K562 (cell line): Measurements from ENCODE around the gene LPIN3. TPM values are rescaled to one million over a fixed set of nuclear protein-coding genes. Genes with fewer than 3 reads are reported as not detected.

Experiments
- ATAC-seq: fragments of 200-7000 bp; cut with Tn5 transposase; 3 replicates; pipeline ENCODE4 v1.9.1; 2020; ENCODE audit warnings: moderate library complexity
- BruUV-seq: library from RNA; stranded (reverse); fragments of 400-500 nt; replicated peaks from 2 replicates; lab custom pipeline; 2021; lab: Mats Ljungman, UMichigan
- CTCF ChIA-PET: fragments of 300-600 bp; formaldehyde crosslinking; extraction: SDS; loops from one replicate; lab custom pipeline; 2021; ENCODE audit warnings: low intra/inter-chr PET ratio; lab: Yijun Ruan, JAX
- POLR2A ChIA-PET: fragments of 300-600, 350-650 bp; sonication (Branson Sonifier 250); formaldehyde crosslinking; extraction: SDS; loops from one replicate; lab custom pipeline; 2021; ENCODE audit warnings: antibody characterized with exemption, inconsistent platforms; lab: Yijun Ruan, JAX
- DNase-seq, 4 experiments: peaks; one replicate each; pipeline versions ENCODE4 v3.0.0 to v3.0.0-alpha.2; 2011 to 2018; ENCODE audit warnings: low spot score in 3 of 4, mixed read lengths in 3 of 4; ENCODE audit errors: extremely low read depth in 1 of 4
- FAIRE-seq: peaks from 2 replicates; lab custom pipeline; 2011; peaks lifted over from hg19 to GRCh38; lab: Jason Lieb, UNC
- H2AFZ ChIP-seq: 2 replicates; pipeline ENCODE4 v1.6.0; 2011; ENCODE audit warnings: low read depth, low read length, control low read depth, inconsistent platforms
- H3K27ac ChIP-seq: fragments of 200-600 bp; 3 replicates; pipeline ENCODE4 v1.8.0; 2011; ENCODE audit warnings: low read depth, mild to moderate bottlenecking, control low read depth, inconsistent platforms, low read length, moderate library complexity, mixed read lengths; ENCODE audit errors: extremely low read depth
- H3K27me3 ChIP-seq, 2 experiments: fragments of 300-600 bp in 1 of 2; 2 replicates in 1 of 2; 3 replicates in 1 of 2; pipeline versions ENCODE4 v1.6.0 to v1.8.0; 2011; ENCODE audit warnings: inconsistent platforms in 2 of 2, low read length in 2 of 2, mild to moderate bottlenecking in 1 of 2, mixed read lengths in 1 of 2, moderate library complexity in 1 of 2; ENCODE audit not compliant: control insufficient read depth in 2 of 2, insufficient read depth in 2 of 2
- H3K36me3 ChIP-seq: fragments of 300-600 bp; 3 replicates; pipeline ENCODE4 v1.8.0; 2011; ENCODE audit warnings: mild to moderate bottlenecking, low read length, inconsistent platforms; ENCODE audit not compliant: control insufficient read depth, insufficient read depth
- H3K4me1 ChIP-seq, 2 experiments: fragments of 200-600 bp in 1 of 2; replicated peaks in 1 of 2; 2 replicates in 1 of 2; 3 replicates in 1 of 2; pipeline versions ENCODE4 v1.5.1 to v1.8.0; 2011; ENCODE audit warnings: inconsistent platforms in 2 of 2, low read length in 2 of 2, mild to moderate bottlenecking in 1 of 2, mixed read lengths in 1 of 2, moderate library complexity in 1 of 2; ENCODE audit not compliant: control insufficient read depth in 2 of 2, insufficient read depth in 2 of 2
- H3K4me2 ChIP-seq: 2 replicates; pipeline ENCODE4 v1.6.1; 2011; ENCODE audit warnings: low read length, control low read depth, inconsistent platforms, mixed read lengths; ENCODE audit not compliant: insufficient read depth
- H3K4me3 ChIP-seq: fragments of 200-600 bp; sonication (generic), shearing (Covaris generic); 2 replicates; pipeline ENCODE4 v1.5.1; 2016; ENCODE audit warnings: control low read depth, inconsistent platforms
- H3K79me2 ChIP-seq: fragments of 200-600 bp; 3 replicates; pipeline ENCODE4 v1.8.0; 2011; ENCODE audit warnings: low read length, inconsistent platforms; ENCODE audit not compliant: control insufficient read depth, insufficient read depth
- H3K9ac ChIP-seq, 2 experiments: 2 replicates each; pipeline versions ENCODE4 v1.6.0 to v1.6.1; 2011; ENCODE audit warnings: low read depth in 2 of 2, low read length in 2 of 2, control low read depth in 1 of 2, inconsistent platforms in 1 of 2, mild to moderate bottlenecking in 1 of 2, mixed read lengths in 1 of 2; ENCODE audit not compliant: insufficient read depth in 1 of 2
- H3K9me1 ChIP-seq: one replicate; pipeline ENCODE4 v1.6.0; 2011; ENCODE audit warnings: inconsistent platforms, mild to moderate bottlenecking, low read length, moderate library complexity; ENCODE audit not compliant: control insufficient read depth, insufficient read depth
- H3K9me3 ChIP-seq: replicated peaks from 2 replicates; pipeline ENCODE4 v1.5.1; 2011; ENCODE audit warnings: low read depth, low read length, inconsistent platforms; ENCODE audit not compliant: control insufficient read depth, insufficient read depth
- H4K20me1 ChIP-seq: replicated peaks from 2 replicates; pipeline ENCODE4 v1.6.1; 2011; ENCODE audit warnings: low read length, inconsistent platforms, mixed read lengths; ENCODE audit not compliant: control insufficient read depth, insufficient read depth
- BHLHE40 ChIP-seq: IDR thresholded peaks from 2 replicates; pipeline ENCODE4 v1.6.1; 2011; ENCODE audit warnings: low read length, improper control_type of control experiment
- ESRRB ChIP-seq: fragments of 250-450 bp; sonication (Bioruptor Pico); IDR thresholded peaks from 2 replicates; pipeline ENCODE4 v1.5.0; 2020; ENCODE audit warnings: mild to moderate bottlenecking, moderate library complexity, borderline replicate concordance
- MXI1 ChIP-seq: IDR thresholded peaks from 2 replicates; pipeline ENCODE4 v1.6.1; 2011; ENCODE audit warnings: low read depth, mild to moderate bottlenecking, improper control_type of control experiment, low read length
- NUFIP1 ChIP-seq: fragments of 450-650 bp; IDR thresholded peaks from 2 replicates; pipeline ENCODE4 v1.6.1; 2018; ENCODE audit not compliant: partially characterized antibody
- PURB ChIP-seq: sonication (generic); formaldehyde crosslinking; IDR thresholded peaks from 2 replicates; pipeline ENCODE4 v1.9.0; 2021; ENCODE audit warnings: low read depth, mild to moderate bottlenecking, missing genetic modification reagents
- THRAP3 ChIP-seq: fragments of 450-650 bp; IDR thresholded peaks from 2 replicates; pipeline ENCODE4 v1.6.1; 2016; ENCODE audit warnings: mild to moderate bottlenecking, inconsistent platforms, borderline replicate concordance
- ZNF23 ChIP-seq: fragments of 250-450 bp; sonication (Bioruptor Pico); IDR thresholded peaks from 2 replicates; pipeline ENCODE4 v1.4.0; 2020; ENCODE audit warnings: mild to moderate bottlenecking
- WGBS: fragments of 100-300 bp; shearing (Covaris generic); methylation state at CpG from one replicate; pipeline ENCODE4 v1.1.6; 2016; ENCODE audit warnings: low coverage, mixed read lengths; ENCODE audit not compliant: insufficient coverage; ENCODE audit errors: missing lambda C conversion rate; 5-methylcytosine and 5-hydroxymethylcytosine counted together
- in situ Hi-C: fragments of 300-500 bp; cut with MboI; formaldehyde crosslinking; loops from 4 replicates; pipeline ENCODE4 v1.15.0; 2018; ENCODE audit warnings: inconsistent platforms, mixed read lengths
- intact Hi-C: fragments of 100-400 bp; cut with micrococcal nuclease; formaldehyde crosslinking; loops from 2 replicates; pipeline ENCODE4 v1.14.2; 2022
- polyA plus RNA-seq, 8 experiments: library from polyadenylated mRNA; depleted of rRNA in 4 of 8; stranded (reverse) in 5 of 8; unstranded in 3 of 8; fragments of >200 nt; fragmentation: Nextera tagmentation in 2 of 8; fragmentation: Illumina TruSeq in 1 of 8; extraction: Ambion mirVana in 2 of 8; extraction: Trizol in 1 of 8; gene quantifications; 2 replicates each; pipeline versions ENCODE4 v1.2.1 to v1.2.3, GENCODE V29; 2011 to 2014; ENCODE audit warnings: inconsistent platforms in 1 of 8, missing spikeins in 1 of 8
- total RNA-seq, 7 experiments: library from RNA; depleted of rRNA in 6 of 7; stranded (reverse); fragments of >200 nt in 6 of 7; fragmentation: Illumina TruSeq in 2 of 7; extraction: Trizol in 2 of 7; gene quantifications; 2 replicates each; pipeline versions ENCODE4 v1.2.1 to v1.2.3, GENCODE V29; 2011 to 2021; ENCODE audit warnings: low replicate concordance in 1 of 7
- TF ChIP-seq, protein P1 (sequence below): fragments of 450-650 bp; IDR thresholded peaks from 2 replicates; pipeline ENCODE4 v1.6.1; 2014; ENCODE audit warnings: low read depth, mild to moderate bottlenecking, moderate library complexity, borderline replicate concordance
- TF ChIP-seq, protein P2 (sequence below): fragments of 250-450 bp; sonication (Bioruptor Pico); IDR thresholded peaks from 2 replicates; pipeline ENCODE4 v1.5.0; 2022; ENCODE audit warnings: mild to moderate bottlenecking

LPIN3 gene
- total and polyA plus RNA-seq, 9 of the 15 experiments (the other 6 are each of a cell fraction or from before 2014, with no cell fraction given), result 2.2 to 10.4 (median 5.9) TPM

DNA sequence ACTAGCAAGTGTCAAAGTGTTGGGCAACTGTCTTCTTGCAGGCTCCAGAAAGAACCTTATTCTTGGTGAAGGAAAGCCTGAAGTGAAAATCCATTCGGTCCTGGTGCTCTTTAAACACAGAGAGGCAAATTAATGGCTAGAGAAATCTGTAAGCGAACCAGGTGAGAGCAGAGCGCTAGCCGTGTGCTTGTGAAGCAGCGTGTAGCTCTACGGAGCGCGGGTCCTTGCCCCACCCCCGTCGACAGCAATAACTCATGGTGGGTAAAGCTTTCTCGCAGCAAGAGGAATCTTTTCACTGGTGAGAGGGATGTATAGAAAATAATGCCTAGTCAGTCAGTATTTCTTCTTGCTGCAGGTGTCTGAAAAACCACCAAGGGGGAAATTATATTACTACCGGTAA lies 63.0 kb downstream of the LPIN3 start:
- Histone ChIP-seq H3K9ac (no peak overlapping the region), H3K9me3 (no peaks in the 10 kb centered on the region), H3K4me2 (no peak overlapping the region), H4K20me1 (no peaks in the 10 kb centered on the region; the same call in 1 of the 2 replicates), H3K27ac (no peak overlapping the region), H3K4me3 (no peak overlapping the region), H3K36me3 (peaks cover 34% of the 10 kb centered on the region; the same call in 2 of the 3 replicates), H2AFZ (no peak overlapping the region), H3K9me1 (no peaks in the 10 kb centered on the region), H3K27me3 (no peaks in the 10 kb centered on the region), H3K79me2 (no peaks in the 10 kb centered on the region), H3K4me1 (peaks cover 0 to 4% of the 10 kb centered on the region in 2 experiments; a peak in 3 of 5 replicates)
- POLR2A ChIA-PET, result no interaction called here
- TSS peak; percentile 14 for BruUV-seq
- DNase-seq (no peak), FAIRE-seq (no peak), ATAC-seq (no peak)
- CTCF ChIA-PET, result no interaction called here
- WGBS, result 82% methylated on average over 12 of the region's 12 CpGs
- in situ Hi-C loops (no loop called here), intact Hi-C loops (no loop called here)
- TF ChIP-seq ZNF23 (CRISPR knock-in tag), result no peak
- no peak for TF ChIP-seq NUFIP1
- TF ChIP-seq, protein P1, sequence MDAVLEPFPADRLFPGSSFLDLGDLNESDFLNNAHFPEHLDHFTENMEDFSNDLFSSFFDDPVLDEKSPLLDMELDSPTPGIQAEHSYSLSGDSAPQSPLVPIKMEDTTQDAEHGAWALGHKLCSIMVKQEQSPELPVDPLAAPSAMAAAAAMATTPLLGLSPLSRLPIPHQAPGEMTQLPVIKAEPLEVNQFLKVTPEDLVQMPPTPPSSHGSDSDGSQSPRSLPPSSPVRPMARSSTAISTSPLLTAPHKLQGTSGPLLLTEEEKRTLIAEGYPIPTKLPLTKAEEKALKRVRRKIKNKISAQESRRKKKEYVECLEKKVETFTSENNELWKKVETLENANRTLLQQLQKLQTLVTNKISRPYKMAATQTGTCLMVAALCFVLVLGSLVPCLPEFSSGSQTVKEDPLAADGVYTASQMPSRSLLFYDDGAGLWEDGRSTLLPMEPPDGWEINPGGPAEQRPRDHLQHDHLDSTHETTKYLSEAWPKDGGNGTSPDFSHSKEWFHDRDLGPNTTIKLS, result no peak
- TF ChIP-seq ESRRB (CRISPR knock-in tag), result no peak
- no peak for TF ChIP-seq PURB
- TF ChIP-seq MXI1, result no peak
- no peak for TF ChIP-seq BHLHE40
- TF ChIP-seq THRAP3, result no peak
- TF ChIP-seq, protein P2, sequence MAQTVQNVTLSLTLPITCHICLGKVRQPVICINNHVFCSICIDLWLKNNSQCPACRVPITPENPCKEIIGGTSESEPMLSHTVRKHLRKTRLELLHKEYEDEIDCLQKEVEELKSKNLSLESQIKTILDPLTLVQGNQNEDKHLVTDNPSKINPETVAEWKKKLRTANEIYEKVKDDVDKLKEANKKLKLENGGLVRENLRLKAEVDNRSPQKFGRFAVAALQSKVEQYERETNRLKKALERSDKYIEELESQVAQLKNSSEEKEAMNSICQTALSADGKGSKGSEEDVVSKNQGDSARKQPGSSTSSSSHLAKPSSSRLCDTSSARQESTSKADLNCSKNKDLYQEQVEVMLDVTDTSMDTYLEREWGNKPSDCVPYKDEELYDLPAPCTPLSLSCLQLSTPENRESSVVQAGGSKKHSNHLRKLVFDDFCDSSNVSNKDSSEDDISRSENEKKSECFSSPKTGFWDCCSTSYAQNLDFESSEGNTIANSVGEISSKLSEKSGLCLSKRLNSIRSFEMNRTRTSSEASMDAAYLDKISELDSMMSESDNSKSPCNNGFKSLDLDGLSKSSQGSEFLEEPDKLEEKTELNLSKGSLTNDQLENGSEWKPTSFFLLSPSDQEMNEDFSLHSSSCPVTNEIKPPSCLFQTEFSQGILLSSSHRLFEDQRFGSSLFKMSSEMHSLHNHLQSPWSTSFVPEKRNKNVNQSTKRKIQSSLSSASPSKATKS, result no peak
